K562 (cell line): ENCODE results near the gene GNAT2.

ENCODE experiments used
- CHD2 ChIP-seq: IDR thresholded peaks from 2 replicates; pipeline ENCODE4 v1.6.1; 2011; ENCODE audit warnings: low read depth, low read length
- CTCF ChIP-seq, 3 experiments: IDR thresholded peaks in 2 of 3; conservative IDR thresholded peaks in 1 of 3; 2 replicates each; pipeline ENCODE4 v1.5.1; 2011 to 2012; ENCODE audit warnings: low read length in 3 of 3, mild to moderate bottlenecking in 3 of 3, control low read depth in 2 of 3, improper control_type of control experiment in 1 of 3, inconsistent platforms in 1 of 3, low read depth in 1 of 3, mixed read lengths in 1 of 3, moderate library complexity in 1 of 3; ENCODE audit not compliant: insufficient read depth in 2 of 3
- MLLT1 ChIP-seq, 2 experiments: fragments of 450-650 bp; IDR thresholded peaks; 2 replicates each; pipeline ENCODE4 v1.6.1; 2016
- ZNF77 ChIP-seq: fragments of 250-450 bp; sonication (Bioruptor Pico); IDR thresholded peaks from 2 replicates; pipeline ENCODE4 v1.5.0; 2020

GRCh38 chr1:109628540-109629321 lies 9.3 kb upstream of the GNAT2 start:
- TF ChIP-seq CTCF (IDR thresholded peaks at IDR 0.05 in 2 of 3, conservative IDR thresholded peaks at IDR 0.05 in 1 of 3; ENCODE audit: insufficient read depth in 2 of 3, low read depth in 1 of 3, low read length in 3 of 3): no peak
- TF ChIP-seq ZNF77 (CRISPR knock-in tag): no peak
- no peak for TF ChIP-seq MLLT1 (IDR thresholded peaks at IDR 0.05)
- TF ChIP-seq CHD2: no peak
